T-cell (primary cell): ENCODE results near the gene NTN5. TPM values are rescaled to one million over a fixed set of nuclear protein-coding genes. Genes with fewer than 3 reads are reported as not detected.

Experiments used
- ATAC-seq, 4 experiments: fragments of 200-7000 bp in 3 of 4; fragments of 150-1000 bp in 1 of 4; cut with Tn5 transposase; replicated peaks in 1 of 4; 1 replicate in 3 of 4; 2 replicates in 1 of 4; pipeline ENCODE4 v1.10.0; 2021; ENCODE audit warnings: moderate library complexity in 3 of 4, mild to moderate bottlenecking in 2 of 4, moderate number of reproducible peaks in 1 of 4
- CTCF ChIA-PET, 2 donors: fragments of 300-600 bp; sonication (Branson Sonifier 250); formaldehyde crosslinking; loops; one replicate each; lab custom pipeline; 2022; ENCODE audit warnings: antibody characterized with exemption in 2 of 2; lab: Charles Lee
- POLR2A ChIA-PET, 2 donors: fragments of 300-600 bp; sonication (Branson Sonifier 250); formaldehyde crosslinking; loops; one replicate each; lab custom pipeline; 2022; ENCODE audit warnings: antibody characterized with exemption in 2 of 2; lab: Charles Lee
- DNase-seq, 35 experiments: peaks; one replicate each; pipeline versions ENCODE4 v3.0.0 to v3.0.0-alpha.2; 2013 to 2023
- H3K27ac ChIP-seq: one replicate; pipeline ENCODE4 v1.5.1; 2013; ENCODE audit warnings: low read length
- H3K27me3 ChIP-seq, 2 experiments: replicated peaks in 1 of 2; 1 replicate in 1 of 2; 2 replicates in 1 of 2; pipeline versions ENCODE4 v1.6.1 to v1.7.0; 2013; ENCODE audit warnings: low read length in 1 of 2, mixed read lengths in 1 of 2; ENCODE audit not compliant: control insufficient read depth in 2 of 2, insufficient read depth in 2 of 2; ENCODE audit errors: extremely low read depth in 1 of 2
- H3K36me3 ChIP-seq, 2 donors: 1 replicate in 1 of 2; 2 replicates in 1 of 2; pipeline versions ENCODE4 v1.6.1 to v1.7.0; 2013; ENCODE audit warnings: low read length in 1 of 2; ENCODE audit not compliant: control insufficient read depth in 2 of 2, insufficient read depth in 1 of 2; ENCODE audit errors: extremely low read depth in 1 of 2
- H3K4me1 ChIP-seq, 2 experiments: 1 replicate in 1 of 2; 2 replicates in 1 of 2; pipeline versions ENCODE4 v1.6.1 to v1.7.0; 2013; ENCODE audit warnings: low read length in 2 of 2, mixed read lengths in 1 of 2; ENCODE audit not compliant: insufficient read depth in 2 of 2, control insufficient read depth in 1 of 2; ENCODE audit errors: extremely low read depth in 1 of 2
- H3K4me3 ChIP-seq, 2 donors: 1 replicate in 1 of 2; 2 replicates in 1 of 2; pipeline versions ENCODE4 v1.5.1 to v1.7.0; 2013; ENCODE audit warnings: mild to moderate bottlenecking in 2 of 2, low read length in 1 of 2, moderate library complexity in 1 of 2; ENCODE audit not compliant: control insufficient read depth in 1 of 2; ENCODE audit errors: extremely low read depth in 1 of 2
- H3K9me3 ChIP-seq: 2 replicates; pipeline ENCODE4 v1.7.0; 2013
- H3K27ac Mint-ChIP-seq, 2 donors: one replicate each; pipeline ENCODE4 v1.8.0; 2020 to 2021; ENCODE audit warnings: mild to moderate bottlenecking in 2 of 2, mixed read lengths in 2 of 2
- H3K27me3 Mint-ChIP-seq, 2 donors: one replicate each; pipeline ENCODE4 v1.8.0; 2021 to 2022; ENCODE audit warnings: mixed read lengths in 2 of 2
- H3K36me3 Mint-ChIP-seq: one replicate; pipeline ENCODE4 v1.8.0; 2021; ENCODE audit warnings: mixed read lengths
- H3K4me1 Mint-ChIP-seq, 3 donors: one replicate each; pipeline ENCODE4 v1.8.0; 2020 to 2022; ENCODE audit warnings: mixed read lengths in 3 of 3, mild to moderate bottlenecking in 1 of 3
- H3K4me3 Mint-ChIP-seq, 3 donors: one replicate each; pipeline ENCODE4 v1.8.0; 2020 to 2022; ENCODE audit warnings: mild to moderate bottlenecking in 3 of 3, mixed read lengths in 3 of 3, moderate library complexity in 3 of 3
- H3K9me3 Mint-ChIP-seq, 3 donors: one replicate each; pipeline ENCODE4 v1.8.0; 2020 to 2022; ENCODE audit warnings: mixed read lengths in 3 of 3
- WGBS: methylation state at CpG from one replicate; pipeline ENCODE4 v1.1.5; 2013; ENCODE audit warnings: missing lambda C conversion rate; ENCODE audit not compliant: insufficient coverage; 5-methylcytosine and 5-hydroxymethylcytosine counted together
- total RNA-seq, 35 experiments: library from RNA in 6 of 35; stranded (reverse) in 6 of 35; fragments of 120-200 nt in 1 of 35; gene quantifications; one replicate each; pipeline versions ENCODE4 v1.2.1 to v1.2.4 and lab custom pipeline; 2013 to 2026

The NTN5 gene
- total RNA-seq, 5 donors from 2014 or later (not counting 1 experiment from before 2014, with no cell fraction given), result 2.2 to 4.2 (median 3.5) TPM

GRCh38 chr19:48624067-48624594, 48.7 kb downstream of the NTN5 start:
- Histone ChIP-seq H3K27ac (peak overlapping the region; percentile 66), H3K4me1 (peaks cover 12 to 54% of the 10 kb centered on the region in 2 experiments), H3K4me3 (peak overlapping the region; percentile 39 to 53), H3K36me3 (peaks cover 1 to 6% of the 10 kb centered on the region in 2 donors), H3K27me3 (no peaks in the 10 kb centered on the region), H3K9me3 (no peaks in the 10 kb centered on the region)
- under 1% methylated on average over 23 of the region's 40 CpGs for WGBS
- peak; percentile 77 to 97 (median 86) for DNase-seq
- peak; percentile 74 to 79 (median 77) for ATAC-seq
- H3K36me3 Mint-ChIP-seq, result peaks cover 17% of the 10 kb centered on the region
- ChIA-PET CTCF (interaction anchor here in 1 of 2 donors (0.6 kb wide), 1 partner anchor 305 kb away, joined by 3 read pairs; no protein-coding TSS in a partner anchor), POLR2A (no interaction called here)
- no peaks in the 10 kb centered on the region for H3K9me3 Mint-ChIP-seq
- peaks cover 36 to 55% (median 49%) of the 10 kb centered on the region in 3 donors for H3K4me1 Mint-ChIP-seq
- H3K27ac Mint-ChIP-seq, result peak overlapping the region; percentile 96
- peak overlapping the region; percentile 78 to 81 (median 79) for H3K4me3 Mint-ChIP-seq
- H3K27me3 Mint-ChIP-seq, result no peaks in the 10 kb centered on the region

GRCh38 chr19:48623556-48624066, 49.2 kb downstream of the NTN5 start:
- Histone ChIP-seq H3K27ac (peak overlapping the region; percentile 42), H3K36me3 (peaks cover 0 to under 1% of the 10 kb centered on the region in 2 donors), H3K4me1 (peaks cover 12 to 55% of the 10 kb centered on the region in 2 experiments), H3K27me3 (peaks cover 0 to 2% of the 10 kb centered on the region in 2 experiments), H3K9me3 (no peaks in the 10 kb centered on the region), H3K4me3 (peak overlapping the region; percentile 1 to 53)
- peak overlapping the region; percentile 96 for H3K27ac Mint-ChIP-seq
- peak overlapping the region; percentile 78 to 81 (median 79) for H3K4me3 Mint-ChIP-seq
- no peaks in the 10 kb centered on the region for H3K27me3 Mint-ChIP-seq
- CTCF ChIA-PET, result interaction anchor here in 1 of 2 donors (0.6 to 0.7 kb wide), 2 partner anchors 116 to 179 kb away, joined by 3 read pairs; no protein-coding TSS in a partner anchor
- POLR2A ChIA-PET, result interaction anchor here in 1 of 2 donors (0.6 kb wide), 1 partner anchor 14 kb away, joined by 3 read pairs; no protein-coding TSS in a partner anchor
- H3K4me1 Mint-ChIP-seq, result peaks cover 40 to 58% (median 51%) of the 10 kb centered on the region in 3 donors
- peaks cover 19% of the 10 kb centered on the region for H3K36me3 Mint-ChIP-seq
- 52% methylated on average over 7 of the region's 8 CpGs for WGBS
- DNase-seq, result peak in 1 of 35 experiments; percentile 13
- no peak for ATAC-seq
- H3K9me3 Mint-ChIP-seq, result no peaks in the 10 kb centered on the region

GRCh38 chr19:48619692-48620585, 52.9 kb downstream of the NTN5 start:
- peaks cover 0 to 2% of the 10 kb centered on the region in 2 experiments for H3K27me3 ChIP-seq
- H3K9me3 ChIP-seq, result no peaks in the 10 kb centered on the region
- Mint-ChIP-seq H3K36me3 (peaks cover 36% of the 10 kb centered on the region), H3K27ac (peak overlapping the region; percentile 97 to 98), H3K27me3 (no peaks in the 10 kb centered on the region), H3K4me3 (peak overlapping the region; percentile 94 to 95 (median 95)), H3K4me1 (peaks cover 52 to 67% (median 58%) of the 10 kb centered on the region in 3 donors), H3K9me3 (no peaks in the 10 kb centered on the region)
- peaks cover 24 to 72% of the 10 kb centered on the region in 2 experiments for H3K4me1 ChIP-seq
- WGBS, result 50% methylated on average over 4 of the region's 6 CpGs
- peaks cover 18 to 29% of the 10 kb centered on the region in 2 donors for H3K36me3 ChIP-seq
- peak overlapping the region; percentile 94 to 100 for H3K4me3 ChIP-seq
- ChIA-PET POLR2A (no interaction called here), CTCF (interaction anchor here in 1 of 2 donors (0.6 to 1.2 kb wide), 4 partner anchors 15 to 374 kb away, joined by 3 to 6 read pairs (median 4); partner anchors contain the start of gene RUVBL2)
- DNase-seq, result no peak
- ATAC-seq, result no peak
- peak overlapping the region; percentile 87 for H3K27ac ChIP-seq

- Mint-ChIP-seq H3K9me3 (no peaks in the 10 kb centered on the region), H3K4me1 (peaks cover 44 to 62% (median 53%) of the 10 kb centered on the region in 3 donors), H3K4me3 (peak within 1 kb of the TSS; percentile 94 to 95 (median 95)), H3K27ac (peak within 1 kb of the TSS; percentile 97 to 98), H3K36me3 (peaks cover 36% of the 10 kb centered on the region), H3K27me3 (no peaks in the 10 kb centered on the region)
- peak within 1 kb of the TSS; percentile 87 for H3K27ac ChIP-seq
- H3K36me3 ChIP-seq, result peaks cover 21 to 31% of the 10 kb centered on the region in 2 donors
- peaks cover 0 to 2% of the 10 kb centered on the region in 2 experiments for H3K27me3 ChIP-seq
- CTCF ChIA-PET, result interaction anchor here in 1 of 2 donors (0.5 to 1.2 kb wide), 7 partner anchors 15 to 1958 kb away, joined by 3 to 6 read pairs (median 3); partner anchors contain the start of gene RUVBL2
- H3K4me3 ChIP-seq, result peak within 1 kb of the TSS; percentile 94 to 100
- POLR2A ChIA-PET, result interaction anchor here in 1 of 2 donors (0.5 to 0.6 kb wide), 2 partner anchors 117 to 152 kb away, joined by 4 to 5 read pairs; no protein-coding TSS in a partner anchor
- peaks cover 20 to 64% of the 10 kb centered on the region in 2 experiments for H3K4me1 ChIP-seq
- under 1% methylated on average over 65 of the region's 69 CpGs for WGBS
- no peaks in the 10 kb centered on the region for H3K9me3 ChIP-seq
- DNase-seq, result peak; percentile 87 to 99 (median 92)
- peak; percentile 78 to 84 (median 83) for ATAC-seq
These were observed 53.7 kb downstream of the NTN5 start, which contains the start of the genes RPL18 and SPHK2 for GRCh38 chr19:48618916-48619691. Gene RPL18, minus strand, starts transcription at chr19:48619178. Its CDS starts 35 bp downstream, at chr19:48619143. Gene SPHK2, plus strand, starts transcription at chr19:48619506. Its CDS starts 1,009 bp downstream, at chr19:48620515.

- Mint-ChIP-seq H3K4me3 (peak overlapping the region; percentile 94 to 95 (median 95)), H3K27ac (peak overlapping the region; percentile 97 to 98), H3K36me3 (peaks cover 32% of the 10 kb centered on the region), H3K27me3 (no peaks in the 10 kb centered on the region), H3K9me3 (no peaks in the 10 kb centered on the region), H3K4me1 (peaks cover 37 to 55% (median 46%) of the 10 kb centered on the region in 3 donors)
- Histone ChIP-seq H3K4me1 (peaks cover 17 to 57% of the 10 kb centered on the region in 2 experiments), H3K36me3 (peaks cover 21 to 31% of the 10 kb centered on the region in 2 donors), H3K27me3 (peaks cover 0 to 2% of the 10 kb centered on the region in 2 experiments), H3K9me3 (no peaks in the 10 kb centered on the region), H3K4me3 (peak overlapping the region; percentile 94 to 100), H3K27ac (peak overlapping the region; percentile 87)
- DNase-seq (peak in 1 of 35 experiments; percentile 27), ATAC-seq (no peak)
- CTCF ChIA-PET, result interaction anchor here in 1 of 2 donors (0.5 to 1.1 kb wide), 3 partner anchors 177 to 1957 kb away, joined by 3 read pairs; no protein-coding TSS in a partner anchor
- 2% methylated on average over 17 of the region's 18 CpGs for WGBS
- POLR2A ChIA-PET, result interaction anchor here in 1 of 2 donors (0.6 kb wide), 1 partner anchor 116 kb away, joined by 4 read pairs; no protein-coding TSS in a partner anchor
These were observed 54.4 kb downstream of the NTN5 start for GRCh38 chr19:48618278-48618915.
